OCI-LY3 (cell line): Measurements from ENCODE around the gene TEX19.

Experiments used
- EZH2phosphoT487 ChIP-seq: fragments of 200-600 bp; shearing (Covaris generic); IDR thresholded peaks from 2 replicates; pipeline ENCODE4 v1.6.1; 2018; ENCODE audit warnings: antibody characterized with exemption, mixed run types, low read depth
- TF ChIP-seq, protein P1 (sequence below): fragments of 200-600, 300-600 bp; sonication (generic); IDR thresholded peaks from 2 replicates; pipeline ENCODE4 v1.5.1; 2014; ENCODE audit warnings: antibody characterized with exemption, low read length, low read depth

GRCh38 chr17:82345151-82345976 is 13.7 kb upstream of the TEX19 start:
- TF ChIP-seq, protein P1, sequence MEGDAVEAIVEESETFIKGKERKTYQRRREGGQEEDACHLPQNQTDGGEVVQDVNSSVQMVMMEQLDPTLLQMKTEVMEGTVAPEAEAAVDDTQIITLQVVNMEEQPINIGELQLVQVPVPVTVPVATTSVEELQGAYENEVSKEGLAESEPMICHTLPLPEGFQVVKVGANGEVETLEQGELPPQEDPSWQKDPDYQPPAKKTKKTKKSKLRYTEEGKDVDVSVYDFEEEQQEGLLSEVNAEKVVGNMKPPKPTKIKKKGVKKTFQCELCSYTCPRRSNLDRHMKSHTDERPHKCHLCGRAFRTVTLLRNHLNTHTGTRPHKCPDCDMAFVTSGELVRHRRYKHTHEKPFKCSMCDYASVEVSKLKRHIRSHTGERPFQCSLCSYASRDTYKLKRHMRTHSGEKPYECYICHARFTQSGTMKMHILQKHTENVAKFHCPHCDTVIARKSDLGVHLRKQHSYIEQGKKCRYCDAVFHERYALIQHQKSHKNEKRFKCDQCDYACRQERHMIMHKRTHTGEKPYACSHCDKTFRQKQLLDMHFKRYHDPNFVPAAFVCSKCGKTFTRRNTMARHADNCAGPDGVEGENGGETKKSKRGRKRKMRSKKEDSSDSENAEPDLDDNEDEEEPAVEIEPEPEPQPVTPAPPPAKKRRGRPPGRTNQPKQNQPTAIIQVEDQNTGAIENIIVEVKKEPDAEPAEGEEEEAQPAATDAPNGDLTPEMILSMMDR = no peak
- TF ChIP-seq EZH2phosphoT487 = no peak
